HG02798 (cell line): ENCODE data around the gene HS3ST1.

ENCODE experiments used
- ATAC-seq: cut with Tn5 transposase; IDR thresholded peaks from one replicate; pipeline ENCODE4 v1.9.1; 2021; ENCODE audit warnings: mild to moderate bottlenecking; ENCODE audit not compliant: unreplicated experiment, poor library complexity

The HS3ST1 gene

GRCh38 chr4:11436084-11436483, 7.4 kb upstream of the HS3ST1 start:
- ATAC-seq, result no peak

- ATAC-seq, result no peak
These were observed 6.9 kb upstream of the HS3ST1 start for GRCh38 chr4:11435557-11435956.

DNA sequence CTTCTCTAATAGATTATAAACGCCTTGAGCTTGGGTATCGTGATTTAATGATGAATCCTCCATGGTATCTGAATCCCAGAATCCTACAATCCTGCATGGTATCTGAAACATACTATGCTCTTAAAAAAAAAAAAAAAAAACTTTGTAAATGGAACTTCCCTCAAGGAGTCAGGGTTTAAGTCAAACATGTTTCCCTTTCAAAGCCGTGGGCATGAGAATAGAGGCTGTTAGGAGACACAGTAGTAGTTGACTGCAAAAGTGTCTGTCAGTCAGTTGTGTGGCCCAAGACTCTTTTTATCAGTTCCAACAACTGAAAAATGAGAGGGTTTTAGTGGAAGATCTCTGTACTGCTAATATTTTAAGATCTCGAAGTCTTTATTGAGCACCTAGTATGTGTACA, 2.4 kb upstream of the HS3ST1 start:
- ATAC-seq, result no peak

- no peak for ATAC-seq
These were observed 1.8 kb upstream of the HS3ST1 start for GRCh38 chr4:11430536-11430935.

DNA sequence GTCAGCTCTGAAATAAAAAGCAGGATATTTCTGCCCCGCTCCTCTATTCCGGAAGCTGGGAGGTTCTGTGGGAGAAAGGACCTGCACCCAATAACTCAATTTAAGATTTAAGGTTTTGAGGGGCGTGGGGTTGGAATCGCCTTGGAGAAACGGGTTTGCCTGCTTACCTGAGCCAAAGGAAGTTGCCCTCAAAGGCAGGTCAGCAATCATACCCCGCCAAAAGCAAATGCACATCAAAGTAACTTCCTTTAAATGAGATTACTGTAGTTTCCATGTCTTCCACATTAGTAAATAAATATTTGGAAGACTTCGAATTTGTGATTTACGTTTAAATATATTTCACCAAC, 978 bp upstream of the HS3ST1 start:
- ATAC-seq, result no peak

- peak; percentile 82 for ATAC-seq
These were observed 405 bp upstream of the HS3ST1 start for GRCh38 chr4:11428899-11429698.

- no peak for ATAC-seq
These were observed 1.3 kb downstream of the HS3ST1 start for GRCh38 chr4:11427121-11427996.

DNA sequence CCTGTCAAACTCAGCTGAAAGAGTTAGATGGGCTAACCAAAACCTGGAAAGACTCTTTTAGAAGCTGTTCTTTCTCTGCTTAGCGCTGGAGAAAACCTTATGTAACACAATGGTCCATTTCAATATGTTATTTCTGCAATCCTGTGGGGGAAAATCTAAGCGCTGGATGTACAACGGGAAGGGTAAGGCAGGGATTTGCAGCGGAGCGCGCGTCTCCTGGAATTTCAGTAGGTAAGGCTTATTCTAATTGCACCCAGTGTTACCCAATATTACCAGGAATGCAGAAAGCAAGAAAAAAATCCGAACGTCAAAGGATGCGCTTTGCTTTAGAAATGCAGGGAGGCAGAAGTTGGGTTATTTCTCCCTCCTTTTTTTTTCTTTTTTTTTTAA, 2.0 kb downstream of the HS3ST1 start:
- ATAC-seq, result no peak

GRCh38 chr4:11426003-11426402, 2.7 kb downstream of the HS3ST1 start:
- no peak for ATAC-seq

DNA sequence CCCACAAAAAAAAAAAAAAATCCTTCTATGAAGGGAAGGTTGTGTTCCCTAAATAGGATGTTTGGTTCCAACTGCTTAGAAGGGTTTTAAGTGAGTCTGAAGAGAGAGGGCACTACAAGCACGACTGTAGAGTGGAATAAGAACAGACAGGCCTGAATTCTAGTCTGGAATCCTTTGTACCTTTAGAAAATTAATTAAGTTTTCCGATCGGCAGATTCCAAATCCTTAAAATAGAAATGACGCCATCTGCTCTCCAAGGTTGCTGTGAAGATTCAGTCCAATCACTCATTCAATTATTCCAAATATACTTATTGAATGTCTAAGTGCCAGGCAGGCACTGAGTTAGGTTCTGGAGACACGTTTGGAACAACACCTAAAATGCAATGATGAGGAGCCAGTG, 3.8 kb downstream of the HS3ST1 start:
- ATAC-seq, result no peak

DNA sequence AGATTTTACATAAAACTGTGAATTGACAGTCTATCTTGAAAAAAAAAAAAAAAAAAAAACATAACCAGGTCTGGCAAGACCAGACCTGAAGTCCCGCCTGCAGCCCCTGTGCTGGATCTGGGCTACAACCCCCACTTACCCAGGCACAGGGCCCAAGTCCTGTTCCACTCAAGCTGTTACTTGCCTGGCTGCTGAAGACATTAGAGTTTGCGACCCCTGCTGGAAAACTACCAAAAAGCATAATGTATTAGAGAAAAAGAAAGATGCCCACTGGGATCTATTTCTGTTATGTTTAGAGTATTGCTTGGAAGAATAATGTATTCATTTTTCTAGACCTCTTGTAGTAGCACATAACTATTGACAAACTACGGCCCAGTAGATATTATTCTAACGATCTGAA, 4.7 kb downstream of the HS3ST1 start:
- ATAC-seq, result no peak

DNA sequence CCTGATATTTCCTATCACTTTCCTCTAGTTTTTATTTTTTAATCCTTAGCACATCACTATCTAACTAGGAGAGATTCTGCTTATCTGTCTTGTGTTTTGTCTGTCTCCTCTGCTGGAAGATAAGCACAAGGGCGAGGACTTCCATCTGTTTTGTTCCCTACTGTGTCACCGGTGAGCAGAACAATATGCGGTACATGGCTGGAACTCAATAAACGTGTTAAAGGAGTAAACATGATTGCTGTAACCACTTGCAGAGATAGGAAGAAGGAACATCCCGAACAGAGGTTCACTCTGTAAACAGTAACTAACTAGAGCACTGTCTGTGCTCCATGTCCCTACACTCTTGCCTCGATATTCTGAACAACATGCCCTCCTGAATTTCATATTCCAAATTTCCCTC, 5.2 kb downstream of the HS3ST1 start:
- no peak for ATAC-seq

- ATAC-seq, result no peak
These were observed 7.6 kb downstream of the HS3ST1 start for GRCh38 chr4:11421116-11421515.

DNA sequence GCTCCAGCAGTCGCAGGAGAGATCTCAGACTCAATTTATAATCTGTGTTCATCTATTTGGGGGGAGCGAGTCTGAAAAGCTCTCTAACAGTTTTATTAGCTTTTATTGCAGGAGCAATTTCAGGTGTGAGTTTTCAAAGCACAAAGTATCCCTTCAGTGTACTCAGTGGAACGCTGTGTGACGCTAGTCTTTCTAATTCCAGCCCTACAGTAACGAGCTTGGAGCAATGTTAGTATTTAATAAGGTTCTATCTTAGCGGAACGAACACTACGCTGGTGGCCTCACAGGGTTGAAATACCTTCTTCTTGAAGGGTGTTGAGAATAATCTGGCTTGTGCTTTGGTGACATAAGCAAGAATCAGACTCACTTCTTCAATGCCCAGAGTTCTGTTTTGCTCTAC, 8.4 kb downstream of the HS3ST1 start:
- no peak for ATAC-seq

- no peak for ATAC-seq
These were observed 10.1 kb downstream of the HS3ST1 start for GRCh38 chr4:11418610-11419009.

DNA sequence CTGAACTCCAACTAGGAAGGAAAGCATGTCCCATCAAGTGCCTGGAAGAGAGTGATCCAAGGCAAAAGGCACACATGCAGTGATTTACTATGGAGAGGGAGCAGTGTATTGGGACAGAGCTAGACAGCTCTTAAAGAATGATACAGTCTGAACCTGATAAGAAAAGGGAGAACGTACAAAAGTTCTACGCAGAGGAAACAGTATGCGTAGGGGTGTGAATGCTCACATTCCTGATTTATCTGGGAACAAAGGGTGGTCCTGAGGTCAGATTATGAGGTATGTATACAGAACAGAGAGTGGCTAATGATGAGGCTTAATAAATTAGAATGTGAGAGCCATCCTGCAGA, 12.0 kb downstream of the HS3ST1 start:
- ATAC-seq, result no peak

GRCh38 chr4:11416071-11416766, 12.5 kb downstream of the HS3ST1 start:
- ATAC-seq, result peak; percentile 35

DNA sequence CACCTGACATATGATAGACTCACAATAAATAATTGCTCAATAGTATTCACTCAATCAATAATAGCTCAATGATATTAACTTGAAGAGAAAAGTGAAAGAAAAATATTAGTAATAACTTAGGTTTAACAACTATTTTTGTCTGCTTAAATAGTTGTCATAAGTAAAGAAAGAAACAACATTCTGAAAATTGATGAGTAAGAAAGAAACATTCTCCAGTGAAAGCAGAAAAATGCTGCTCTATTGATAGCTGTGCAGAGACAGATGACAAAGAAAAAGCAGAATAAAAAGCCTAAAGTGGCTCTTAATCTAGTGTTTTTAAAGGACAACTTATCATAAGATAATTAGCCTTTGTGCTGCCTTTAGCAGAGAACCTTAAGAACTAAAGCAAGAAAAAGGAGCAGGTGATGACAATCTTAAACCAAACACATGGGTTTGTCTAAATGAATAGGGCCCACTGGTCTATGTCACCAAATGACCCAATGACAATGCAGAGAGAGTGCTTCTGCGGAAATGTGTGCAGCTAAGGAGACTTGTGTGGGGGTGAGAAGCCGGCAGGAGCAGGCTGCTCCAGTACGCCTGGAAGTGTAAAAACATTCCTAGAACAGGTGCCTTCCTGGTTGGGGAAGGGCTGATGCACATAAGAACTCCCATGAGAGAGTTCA, 13.2 kb downstream of the HS3ST1 start:
- ATAC-seq, result peak; percentile 69

DNA sequence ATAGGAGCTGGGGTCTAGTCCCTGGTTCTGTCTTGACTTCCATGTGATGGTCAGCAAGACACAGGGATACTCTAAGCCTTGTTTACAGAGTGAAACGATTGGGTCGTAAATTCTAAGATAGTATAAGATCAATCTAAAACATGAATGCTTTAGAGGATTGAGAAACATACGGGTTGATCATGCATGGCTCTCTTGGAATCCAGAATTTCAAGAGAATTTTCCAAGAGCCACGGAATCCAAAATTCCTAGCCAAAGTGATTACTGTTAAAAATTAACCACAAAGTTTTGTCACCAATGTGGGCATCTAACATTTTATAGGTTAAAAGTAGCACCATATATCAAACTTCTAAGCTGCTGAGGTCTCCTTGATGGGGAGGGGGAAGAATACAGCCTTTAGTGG, 16.5 kb downstream of the HS3ST1 start:
- ATAC-seq, result no peak

- no peak for ATAC-seq
These were observed 19.1 kb downstream of the HS3ST1 start for GRCh38 chr4:11409632-11410031.
